Endothelial cell of umbilical vein (primary cell): Measurements from ENCODE around the gene SCAMP4. TPM values are rescaled to one million over a fixed set of nuclear protein-coding genes. Genes with fewer than 3 reads are reported as not detected.

ENCODE experiments used
- BruUV-seq: library from RNA; stranded (reverse); fragments of 400-500 nt; replicated peaks from 2 replicates; lab custom pipeline; 2021; lab: Mats Ljungman, UMichigan
- CTCF ChIA-PET: fragments of 300-600, 350-600 bp; sonication (Branson Sonifier 250); formaldehyde crosslinking; loops from one replicate; lab custom pipeline; 2021; ENCODE audit warnings: antibody characterized with exemption, inconsistent platforms; lab: Charles Lee
- POLR2A ChIA-PET: fragments of 300-600, 350-600 bp; sonication (Branson Sonifier 250); formaldehyde crosslinking; loops from one replicate; lab custom pipeline; 2021; ENCODE audit warnings: antibody characterized with exemption, inconsistent platforms; lab: Charles Lee
- DNase-seq: peaks from one replicate; pipeline ENCODE4 v3.0.0-alpha.2; 2011; ENCODE audit warnings: low read depth, low spot score
- FAIRE-seq: peaks from 2 replicates; lab custom pipeline; 2011; peaks lifted over from hg19 to GRCh38; lab: Jason Lieb, UNC
- H2AFZ ChIP-seq: 2 replicates; pipeline ENCODE4 v1.6.0; 2012; ENCODE audit warnings: low read depth, low read length, control low read depth, inconsistent platforms
- H3K27ac ChIP-seq: 2 replicates; pipeline ENCODE4 v1.5.1; 2011; ENCODE audit warnings: low read depth, mild to moderate bottlenecking, control low read depth, low read length, moderate library complexity; ENCODE audit not compliant: insufficient read depth
- H3K27me3 ChIP-seq, 2 experiments: 2 replicates each; pipeline versions ENCODE4 v1.6.0 to v1.6.1; 2011; ENCODE audit warnings: low read length in 2 of 2, mixed read lengths in 1 of 2; ENCODE audit not compliant: control insufficient read depth in 2 of 2, insufficient read depth in 2 of 2
- H3K36me3 ChIP-seq, 2 experiments: 2 replicates in 1 of 2; 3 replicates in 1 of 2; pipeline ENCODE4 v1.5.1; 2011; ENCODE audit warnings: low read length in 2 of 2, mild to moderate bottlenecking in 1 of 2, moderate library complexity in 1 of 2; ENCODE audit not compliant: control insufficient read depth in 2 of 2, insufficient read depth in 2 of 2; ENCODE audit errors: extremely low read depth in 1 of 2
- H3K4me1 ChIP-seq: 3 replicates; pipeline ENCODE4 v1.5.1; 2011; ENCODE audit warnings: mild to moderate bottlenecking, low read length; ENCODE audit not compliant: control insufficient read depth, insufficient read depth; ENCODE audit errors: extremely low read depth
- H3K4me2 ChIP-seq: 2 replicates; pipeline ENCODE4 v1.6.1; 2011; ENCODE audit warnings: low read length, control low read depth, mixed read lengths; ENCODE audit not compliant: insufficient read depth
- H3K4me3 ChIP-seq, 3 experiments: fragments of 200-600 bp in 1 of 3; sonication (generic), shearing (Covaris generic) in 1 of 3; replicated peaks in 1 of 3; 2 replicates each; pipeline ENCODE4 v1.5.1; 2011 to 2016; ENCODE audit warnings: control low read depth in 3 of 3, low read length in 3 of 3, mild to moderate bottlenecking in 2 of 3, inconsistent platforms in 1 of 3, low read depth in 1 of 3, moderate library complexity in 1 of 3; ENCODE audit not compliant: insufficient read depth in 1 of 3
- H3K79me2 ChIP-seq: 2 replicates; pipeline ENCODE4 v1.6.0; 2012; ENCODE audit warnings: low read length, inconsistent platforms; ENCODE audit not compliant: control insufficient read depth, insufficient read depth
- H3K9ac ChIP-seq: replicated peaks from 2 replicates; pipeline ENCODE3; 2011; ENCODE audit warnings: low read length, control low read depth; ENCODE audit not compliant: insufficient read depth; ENCODE audit errors: extremely low read depth
- H3K9me1 ChIP-seq: replicated peaks from 3 replicates; pipeline ENCODE4 v1.6.0; 2011; ENCODE audit warnings: mild to moderate bottlenecking, low read length; ENCODE audit not compliant: control insufficient read depth, insufficient read depth; ENCODE audit errors: extremely low read depth
- H3K9me3 ChIP-seq: replicated peaks from 2 replicates; pipeline ENCODE4 v1.5.1; 2012; ENCODE audit warnings: low read length, inconsistent platforms; ENCODE audit not compliant: control insufficient read depth, insufficient read depth
- H4K20me1 ChIP-seq: replicated peaks from 2 replicates; pipeline ENCODE3; 2011; ENCODE audit warnings: mild to moderate bottlenecking, low read length; ENCODE audit not compliant: control insufficient read depth, insufficient read depth; ENCODE audit errors: extremely low read depth
- EZH2 ChIP-seq: IDR thresholded peaks from 2 replicates; pipeline ENCODE4 v1.6.1; 2012; ENCODE audit warnings: borderline replicate concordance, low read depth, mild to moderate bottlenecking, moderate library complexity, low read length, inconsistent platforms; ENCODE audit not compliant: severe bottlenecking
- FOS ChIP-seq: IDR thresholded peaks from 2 replicates; pipeline ENCODE4 v1.6.1; 2011; ENCODE audit warnings: mild to moderate bottlenecking, low read length, moderate library complexity, borderline replicate concordance; ENCODE audit not compliant: insufficient read depth
- GATA2 ChIP-seq: IDR thresholded peaks from 2 replicates; pipeline ENCODE4 v1.7.0; 2011; ENCODE audit warnings: low read depth, mild to moderate bottlenecking, moderate library complexity, mixed read lengths, low read length; ENCODE audit not compliant: insufficient read length, insufficient read depth
- POLR2A ChIP-seq: IDR thresholded peaks from 2 replicates; pipeline ENCODE4 v1.6.1; 2012; ENCODE audit warnings: low read depth, mild to moderate bottlenecking, control low read depth, low read length
- POLR2AphosphoS5 ChIP-seq: IDR thresholded peaks from 2 replicates; pipeline ENCODE4 v1.6.1; 2012; ENCODE audit warnings: low read depth, mild to moderate bottlenecking, control low read depth, low read length, moderate library complexity; ENCODE audit not compliant: insufficient read depth
- dilution Hi-C: fragments of 300-500 bp; cut with MboI; formaldehyde crosslinking; loops from one replicate; pipeline ENCODE4 v1.15.0; 2019; ENCODE audit warnings: low sequenced_read_pairs; ENCODE audit not compliant: extremely low pct_ligation_motif_present
- intact Hi-C: fragments of 100-400 bp; cut with micrococcal nuclease; formaldehyde crosslinking; loops from one replicate; pipeline ENCODE4 v1.10.0; 2022
- polyA plus RNA-seq, 4 experiments: library from polyadenylated mRNA; depleted of rRNA in 3 of 4; stranded (reverse) in 3 of 4; unstranded in 1 of 4; fragments of >200 nt; gene quantifications; 2 replicates each; pipeline versions ENCODE4 v1.2.1 to v1.2.3, GENCODE V29; 2011 to 2012; ENCODE audit warnings: missing spikeins in 1 of 4
- total RNA-seq: library from RNA; stranded (reverse); gene quantifications from 2 replicates; pipeline ENCODE4 v1.2.3, GENCODE V29; 2021
- TF ChIP-seq, protein P1 (sequence below): IDR thresholded peaks from 2 replicates; pipeline ENCODE4 v1.6.1; 2011; ENCODE audit not compliant: insufficient read depth, insufficient read length

SCAMP4 gene
- total and polyA plus RNA-seq, 2 donors (not counting 3 experiments of a cell fraction or from before 2014, with no cell fraction given), result 24.4 to 68.2 TPM

DNA sequence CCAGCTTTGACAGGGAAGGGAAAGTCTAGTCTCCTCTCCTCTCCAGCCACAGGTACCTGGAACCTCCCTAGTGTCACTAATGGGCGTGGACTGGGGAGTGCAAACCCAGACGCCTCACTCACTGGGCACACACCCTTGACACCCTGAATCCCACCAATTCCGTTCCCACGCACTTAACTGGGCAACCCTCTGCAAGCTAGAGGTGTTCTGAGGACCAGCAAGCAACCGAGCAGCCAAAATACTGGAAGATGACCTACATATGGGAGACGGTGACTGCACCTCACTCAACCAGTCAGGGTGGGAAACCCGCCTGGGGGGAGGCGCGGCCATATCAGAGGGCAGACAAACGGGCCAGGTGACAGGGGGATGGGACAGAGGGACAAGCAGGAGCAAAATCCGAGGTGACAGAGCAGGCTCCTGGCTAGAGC is 20.9 kb upstream of the SCAMP4 start:
- POLR2A ChIA-PET, result no interaction called here
- peak overlapping the region; percentile 75 for H3K4me2 ChIP-seq
- intact Hi-C loops, result loop anchor here (2.0 kb wide), 1 partner anchor 20 kb away; no protein-coding TSS in a partner anchor

DNA sequence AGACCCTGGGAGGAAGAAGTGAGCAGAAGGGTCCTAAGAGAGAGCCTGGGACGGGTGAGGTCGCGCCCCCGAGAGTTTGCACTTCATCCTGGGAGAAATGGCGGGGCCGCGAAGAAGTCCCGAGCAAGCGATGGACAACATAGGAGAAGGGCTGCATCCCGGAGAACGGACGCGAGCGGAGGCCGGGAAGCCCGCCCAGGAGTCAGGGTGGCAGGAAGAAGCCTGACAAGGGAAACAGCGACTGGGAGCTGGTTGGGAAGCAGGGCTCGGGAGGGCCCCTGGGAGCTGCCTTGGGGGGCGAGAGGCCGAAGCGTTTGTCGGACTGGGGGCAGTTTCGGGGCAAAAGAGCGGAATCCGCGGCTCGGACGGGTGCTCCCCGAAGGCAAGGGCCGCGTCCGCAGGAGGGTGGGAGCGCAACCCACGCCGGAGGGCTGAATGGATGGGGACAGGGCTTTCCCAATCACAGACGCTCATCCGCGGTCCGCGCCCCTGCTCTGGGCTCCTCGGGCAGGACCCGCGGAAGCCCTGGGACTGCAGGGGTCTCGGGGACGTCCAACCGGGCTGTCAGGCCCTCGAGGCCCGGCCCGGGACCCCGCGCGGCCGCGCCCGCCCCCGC is 20.4 kb upstream of the SCAMP4 start:
- no peaks in the 10 kb centered on the region for H3K9me3 ChIP-seq
- peaks cover 38% of the 10 kb centered on the region for H3K79me2 ChIP-seq
- no peak for DNase-seq
- no peaks in the 10 kb centered on the region for H3K27me3 ChIP-seq
- no peaks in the 10 kb centered on the region for H3K9me1 ChIP-seq
- peak; percentile 85 for FAIRE-seq
- CTCF ChIA-PET, result interaction anchor here (1.0 to 2.4 kb wide), 3 partner anchors 9 to 20 kb away, joined by 6 to 12 read pairs (median 8); no protein-coding TSS in a partner anchor
- H4K20me1 ChIP-seq, result no peaks in the 10 kb centered on the region
- peak overlapping the region; percentile 75 for H3K4me2 ChIP-seq
- dilution Hi-C loops (no loop called here), intact Hi-C loops (loop anchor here (1.0 to 2.0 kb wide), 2 partner anchors 20 kb away; partner anchors contain the start of genes ADAT3 and SCAMP4)
- peak overlapping the region; percentile 78 for H3K27ac ChIP-seq
- peak overlapping the region; percentile 87 for H3K9ac ChIP-seq
- POLR2A ChIA-PET, result no interaction called here
- peaks cover 27% of the 10 kb centered on the region for H3K4me1 ChIP-seq
- H3K4me3 ChIP-seq, result peak overlapping the region; percentile 83 to 92 (median 88)
- TF ChIP-seq POLR2A, result peak; percentile 61
- TF ChIP-seq, protein P1, sequence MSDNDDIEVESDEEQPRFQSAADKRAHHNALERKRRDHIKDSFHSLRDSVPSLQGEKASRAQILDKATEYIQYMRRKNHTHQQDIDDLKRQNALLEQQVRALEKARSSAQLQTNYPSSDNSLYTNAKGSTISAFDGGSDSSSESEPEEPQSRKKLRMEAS, result no peak
- TF ChIP-seq GATA2, result no peak
- no peak for TF ChIP-seq EZH2
- peak overlapping the region; percentile 38 for H2AFZ ChIP-seq
- H3K36me3 ChIP-seq, result peaks cover 0 to 1% of the 10 kb centered on the region in 2 experiments
- no TSS peak for BruUV-seq

More for the DNA sequence above, 20.9 kb upstream of the SCAMP4 start:
- no peaks in the 10 kb centered on the region for H4K20me1 ChIP-seq
- H3K36me3 ChIP-seq, result peaks cover 0 to 1% of the 10 kb centered on the region in 2 experiments
- CTCF ChIA-PET, result interaction anchor here (1.0 to 2.4 kb wide), 3 partner anchors 8 to 20 kb away, joined by 6 to 12 read pairs (median 8); no protein-coding TSS in a partner anchor
- no peaks in the 10 kb centered on the region for H3K9me3 ChIP-seq
- H3K27ac ChIP-seq, result peak overlapping the region; percentile 78
- peaks cover 38% of the 10 kb centered on the region for H3K79me2 ChIP-seq
- TF ChIP-seq POLR2AphosphoS5 (no peak), FOS (no peak), GATA2 (no peak)
- H3K27me3 ChIP-seq, result no peaks in the 10 kb centered on the region
- H3K4me1 ChIP-seq, result peaks cover 27% of the 10 kb centered on the region
- no peaks in the 10 kb centered on the region for H3K9me1 ChIP-seq
- H2AFZ ChIP-seq, result no peak overlapping the region
- H3K4me3 ChIP-seq, result peak overlapping the region; percentile 83 to 92 (median 88)
- BruUV-seq, result TSS peak; percentile 38
- peak overlapping the region; percentile 87 for H3K9ac ChIP-seq
- dilution Hi-C loops, result no loop called here
- DNase-seq, result no peak
- no peak for FAIRE-seq
